AG04449 (cell line): ENCODE data around the gene MMRN2.

Source experiments
- CTCF ChIA-PET: fragments of 350-600 bp; formaldehyde crosslinking; extraction: SDS; loops from one replicate; lab custom pipeline; 2021; ENCODE audit warnings: antibody characterized with exemption; lab: Yijun Ruan, JAX
- POLR2A ChIA-PET: fragments of 400-600, 350-600 bp; formaldehyde crosslinking; extraction: SDS; loops from one replicate; lab custom pipeline; 2020; ENCODE audit warnings: antibody characterized with exemption, inconsistent platforms; lab: Yijun Ruan, JAX
- DNase-seq: peaks from one replicate; pipeline ENCODE4 v3.0.0-alpha.2; 2010; ENCODE audit warnings: low read depth, low spot score
- H3K4me3 ChIP-seq: 2 replicates; pipeline ENCODE4 v1.5.1; 2011; ENCODE audit warnings: low read depth, mild to moderate bottlenecking, control low read depth, low read length
- TF ChIP-seq, protein P1 (sequence below): IDR thresholded peaks from one replicate; pipeline ENCODE4 v1.5.1; 2011; ENCODE audit warnings: mild to moderate bottlenecking, moderate library complexity, low read length, control low read depth, inconsistent platforms; ENCODE audit not compliant: insufficient read depth; ENCODE audit errors: missing control alignments

MMRN2 gene

GRCh38 chr10:86962136-86962980 lies 4.9 kb upstream of the MMRN2 start:
- ChIA-PET CTCF (interaction anchor here (0.7 to 1.6 kb wide), 4 partner anchors 17 to 24 kb away, joined by 3 to 6 read pairs (median 4); no protein-coding TSS in a partner anchor), POLR2A (no interaction called here)
- TF ChIP-seq, protein P1, sequence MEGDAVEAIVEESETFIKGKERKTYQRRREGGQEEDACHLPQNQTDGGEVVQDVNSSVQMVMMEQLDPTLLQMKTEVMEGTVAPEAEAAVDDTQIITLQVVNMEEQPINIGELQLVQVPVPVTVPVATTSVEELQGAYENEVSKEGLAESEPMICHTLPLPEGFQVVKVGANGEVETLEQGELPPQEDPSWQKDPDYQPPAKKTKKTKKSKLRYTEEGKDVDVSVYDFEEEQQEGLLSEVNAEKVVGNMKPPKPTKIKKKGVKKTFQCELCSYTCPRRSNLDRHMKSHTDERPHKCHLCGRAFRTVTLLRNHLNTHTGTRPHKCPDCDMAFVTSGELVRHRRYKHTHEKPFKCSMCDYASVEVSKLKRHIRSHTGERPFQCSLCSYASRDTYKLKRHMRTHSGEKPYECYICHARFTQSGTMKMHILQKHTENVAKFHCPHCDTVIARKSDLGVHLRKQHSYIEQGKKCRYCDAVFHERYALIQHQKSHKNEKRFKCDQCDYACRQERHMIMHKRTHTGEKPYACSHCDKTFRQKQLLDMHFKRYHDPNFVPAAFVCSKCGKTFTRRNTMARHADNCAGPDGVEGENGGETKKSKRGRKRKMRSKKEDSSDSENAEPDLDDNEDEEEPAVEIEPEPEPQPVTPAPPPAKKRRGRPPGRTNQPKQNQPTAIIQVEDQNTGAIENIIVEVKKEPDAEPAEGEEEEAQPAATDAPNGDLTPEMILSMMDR = no peak
- no peak overlapping the region for H3K4me3 ChIP-seq
- DNase-seq = no peak

- no peak overlapping the region for H3K4me3 ChIP-seq
- TF ChIP-seq, protein P1 = no peak
- ChIA-PET CTCF (interaction anchor here (1.4 to 10.1 kb wide), 2 partner anchors 19 to 21 kb away, joined by 5 to 171 read pairs; no protein-coding TSS in a partner anchor), POLR2A (no interaction called here)
- no peak for DNase-seq
Observed at GRCh38 chr10:86961481-86962091, 4.2 kb upstream of the MMRN2 start.

GRCh38 chr10:86960863-86961434 lies 3.5 kb upstream of the MMRN2 start:
- TF ChIP-seq, protein P1 = no peak
- no peak for DNase-seq
- ChIA-PET POLR2A (interaction anchor here (1.2 kb wide), 1 partner anchor 10 kb away, joined by 3 read pairs; no protein-coding TSS in a partner anchor), CTCF (interaction anchor here (0.7 to 10.1 kb wide), 5 partner anchors 7 to 319 kb away, joined by 3 to 171 read pairs (median 9); partner anchors contain the start of gene ADIRF)
- H3K4me3 ChIP-seq = no peak overlapping the region

- POLR2A ChIA-PET = interaction anchor here (1.2 kb wide), 1 partner anchor 11 kb away, joined by 3 read pairs; no protein-coding TSS in a partner anchor
- no peak for DNase-seq
- TF ChIP-seq, protein P1 = peak; percentile 93
- CTCF ChIA-PET = interaction anchor here (0.7 to 10.1 kb wide), 6 partner anchors 8 to 318 kb away, joined by 3 to 171 read pairs (median 6); partner anchors contain the start of gene ADIRF
- no peak overlapping the region for H3K4me3 ChIP-seq
Observed at GRCh38 chr10:86960003-86960862, 2.8 kb upstream of the MMRN2 start.

DNA sequence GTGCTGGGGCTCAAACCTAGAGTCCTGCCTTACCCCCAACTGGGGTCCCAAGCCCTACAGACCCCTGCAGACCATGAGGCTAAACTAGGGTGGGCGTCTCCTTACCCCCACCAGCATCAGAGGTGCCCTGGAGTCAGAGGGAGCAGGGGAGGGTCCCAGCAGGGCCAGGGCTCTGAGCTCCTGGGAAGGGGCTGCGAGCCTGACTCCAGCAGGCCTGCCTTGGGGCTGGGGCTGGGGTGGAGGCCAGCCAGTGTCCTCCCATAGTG lies 2.3 kb upstream of the MMRN2 start:
- no peak overlapping the region for H3K4me3 ChIP-seq
- POLR2A ChIA-PET = no interaction called here
- TF ChIP-seq, protein P1 = no peak
- no peak for DNase-seq
- CTCF ChIA-PET = interaction anchor here (0.8 to 10.1 kb wide), 5 partner anchors 9 to 271 kb away, joined by 3 to 171 read pairs (median 9); partner anchors contain the start of gene ADIRF
